Measurements from ENCODE around the gene MYH9.

MYH9 gene

DNA sequence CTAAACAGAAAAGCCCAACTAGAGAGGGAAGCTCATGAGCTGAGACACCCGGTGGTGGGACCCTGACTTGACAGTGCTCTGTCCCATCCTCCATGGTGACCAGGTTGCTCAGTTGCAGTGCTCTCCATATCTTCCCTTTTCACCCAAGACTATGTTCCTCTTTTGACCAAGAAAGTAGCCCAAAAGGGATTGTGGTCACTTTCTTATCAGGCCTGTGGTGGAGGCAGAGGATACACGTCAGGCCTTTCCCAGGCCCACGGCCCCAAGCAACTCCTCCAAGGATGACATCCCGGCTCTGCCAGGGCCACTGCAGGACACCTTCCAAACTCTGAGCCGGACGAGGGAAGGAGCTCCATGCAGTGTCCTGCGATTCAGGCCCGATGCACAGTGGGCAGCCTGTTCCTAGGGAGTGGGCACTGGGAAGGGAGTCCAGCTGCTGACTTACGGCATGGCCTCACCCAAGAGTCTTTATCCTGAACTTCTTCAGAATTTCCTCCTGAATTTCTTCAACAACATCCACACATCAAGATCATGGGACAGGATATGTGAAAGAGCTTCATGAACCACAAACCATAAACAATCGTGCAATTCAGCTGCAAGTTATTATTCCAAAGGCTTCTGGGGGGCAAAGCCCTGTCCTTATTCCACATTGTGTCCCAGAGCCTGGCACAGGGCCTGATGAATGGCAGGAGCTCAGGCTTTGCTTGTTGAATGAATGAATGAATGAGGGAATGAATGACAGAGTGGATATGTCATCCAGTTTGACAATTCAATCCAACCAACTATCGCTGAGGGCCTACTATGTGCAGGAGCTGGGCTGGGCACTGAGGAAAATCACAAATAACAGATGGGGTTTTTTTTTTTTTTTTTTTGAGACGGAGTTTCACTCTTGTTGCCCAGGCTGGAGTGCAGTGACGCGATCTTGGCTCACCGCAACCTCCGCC, 36.0 kb upstream of the MYH9 start:
- no peak for TF ChIP-seq EZH2phosphoT487 (IDR thresholded peaks at IDR 0.05; ENCODE audit: borderline replicate concordance, low read length)
- TF ChIP-seq, protein P1, sequence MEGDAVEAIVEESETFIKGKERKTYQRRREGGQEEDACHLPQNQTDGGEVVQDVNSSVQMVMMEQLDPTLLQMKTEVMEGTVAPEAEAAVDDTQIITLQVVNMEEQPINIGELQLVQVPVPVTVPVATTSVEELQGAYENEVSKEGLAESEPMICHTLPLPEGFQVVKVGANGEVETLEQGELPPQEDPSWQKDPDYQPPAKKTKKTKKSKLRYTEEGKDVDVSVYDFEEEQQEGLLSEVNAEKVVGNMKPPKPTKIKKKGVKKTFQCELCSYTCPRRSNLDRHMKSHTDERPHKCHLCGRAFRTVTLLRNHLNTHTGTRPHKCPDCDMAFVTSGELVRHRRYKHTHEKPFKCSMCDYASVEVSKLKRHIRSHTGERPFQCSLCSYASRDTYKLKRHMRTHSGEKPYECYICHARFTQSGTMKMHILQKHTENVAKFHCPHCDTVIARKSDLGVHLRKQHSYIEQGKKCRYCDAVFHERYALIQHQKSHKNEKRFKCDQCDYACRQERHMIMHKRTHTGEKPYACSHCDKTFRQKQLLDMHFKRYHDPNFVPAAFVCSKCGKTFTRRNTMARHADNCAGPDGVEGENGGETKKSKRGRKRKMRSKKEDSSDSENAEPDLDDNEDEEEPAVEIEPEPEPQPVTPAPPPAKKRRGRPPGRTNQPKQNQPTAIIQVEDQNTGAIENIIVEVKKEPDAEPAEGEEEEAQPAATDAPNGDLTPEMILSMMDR (IDR thresholded peaks at IDR 0.05; ENCODE audit: low read depth, low read length, poor library complexity, severe bottlenecking), result peak; percentile 13
- Histone ChIP-seq H3K4me1 (ENCODE audit: control insufficient read depth, low read length) (peaks cover 23% of the 10 kb centered on the region), H3K36me3 (ENCODE audit: control insufficient read depth, low read length) (no peaks in the 10 kb centered on the region), H3K4me2 (ENCODE audit: low read length) (no peak overlapping the region), H3K4me3 (ENCODE audit: low read length) (no peak overlapping the region), H3K27me3 (ENCODE audit: control insufficient read depth, low read length) (peaks cover 7% of the 10 kb centered on the region; the same call in 1 of the 2 replicates), H3F3A (ENCODE audit: control insufficient read depth, insufficient read depth) (no peaks in the 10 kb centered on the region), H4K20me1 (ENCODE audit: control insufficient read depth, insufficient read depth, low read depth, low read length) (no peaks in the 10 kb centered on the region), H3K9me3 (ENCODE audit: control insufficient read depth, insufficient read depth, low read length) (no peaks in the 10 kb centered on the region), H3K9me2 (replicated peaks; ENCODE audit: control insufficient read depth, low read length) (no peaks in the 10 kb centered on the region), H3K79me2 (ENCODE audit: control insufficient read depth, low read length) (no peaks in the 10 kb centered on the region), H3K27ac (ENCODE audit: low read depth, low read length) (no peak overlapping the region)

GRCh38 chr22:36422287-36423014, 34.7 kb upstream of the MYH9 start:
- Histone ChIP-seq H4K20me1 (ENCODE audit: control insufficient read depth, insufficient read depth, low read depth, low read length) (no peaks in the 10 kb centered on the region), H3K9me3 (ENCODE audit: control insufficient read depth, insufficient read depth, low read length) (no peaks in the 10 kb centered on the region), H3K9me2 (replicated peaks; ENCODE audit: control insufficient read depth, low read length) (no peaks in the 10 kb centered on the region), H3K27me3 (ENCODE audit: control insufficient read depth, low read length) (peaks cover 5% of the 10 kb centered on the region; the same call in 1 of the 2 replicates), H3K36me3 (ENCODE audit: control insufficient read depth, low read length) (no peaks in the 10 kb centered on the region), H3K79me2 (ENCODE audit: control insufficient read depth, low read length) (no peaks in the 10 kb centered on the region), H3K4me3 (ENCODE audit: low read length) (no peak overlapping the region), H3K4me2 (ENCODE audit: low read length) (no peak overlapping the region), H3K27ac (ENCODE audit: low read depth, low read length) (no peak overlapping the region), H3F3A (ENCODE audit: control insufficient read depth, insufficient read depth) (no peaks in the 10 kb centered on the region), H3K4me1 (ENCODE audit: control insufficient read depth, low read length) (peaks cover 23% of the 10 kb centered on the region)
- TF ChIP-seq, protein P1 (IDR thresholded peaks at IDR 0.05; ENCODE audit: low read depth, low read length, poor library complexity, severe bottlenecking), result no peak
- TF ChIP-seq EZH2phosphoT487 (IDR thresholded peaks at IDR 0.05; ENCODE audit: borderline replicate concordance, low read length), result no peak

GRCh38 chr22:36419912-36420882, 32.4 kb upstream of the MYH9 start:
- Histone ChIP-seq H3K27me3 (ENCODE audit: control insufficient read depth, low read length) (peaks cover 4% of the 10 kb centered on the region; the same call in 1 of the 2 replicates), H3K4me3 (ENCODE audit: low read length) (no peak overlapping the region), H3K9me3 (ENCODE audit: control insufficient read depth, insufficient read depth, low read length) (no peaks in the 10 kb centered on the region), H3K4me2 (ENCODE audit: low read length) (no peak overlapping the region), H4K20me1 (ENCODE audit: control insufficient read depth, insufficient read depth, low read depth, low read length) (no peaks in the 10 kb centered on the region), H3K9me2 (replicated peaks; ENCODE audit: control insufficient read depth, low read length) (no peaks in the 10 kb centered on the region), H3K79me2 (ENCODE audit: control insufficient read depth, low read length) (no peaks in the 10 kb centered on the region), H3K4me1 (ENCODE audit: control insufficient read depth, low read length) (peaks cover 14% of the 10 kb centered on the region), H3F3A (ENCODE audit: control insufficient read depth, insufficient read depth) (no peaks in the 10 kb centered on the region), H3K36me3 (ENCODE audit: control insufficient read depth, low read length) (no peaks in the 10 kb centered on the region), H3K27ac (ENCODE audit: low read depth, low read length) (no peak overlapping the region)
- TF ChIP-seq EZH2phosphoT487 (IDR thresholded peaks at IDR 0.05; ENCODE audit: borderline replicate concordance, low read length), result no peak
- TF ChIP-seq, protein P1 (IDR thresholded peaks at IDR 0.05; ENCODE audit: low read depth, low read length, poor library complexity, severe bottlenecking), result no peak

Data from DOHH2 (cell line).